Lung (tissue), 12 donors: ENCODE results near the gene PRSS21. TPM values are rescaled to one million over a fixed set of nuclear protein-coding genes. Genes with fewer than 3 reads are reported as not detected.
A peak's percentile ranks its signal among the peaks of the same experiment; 100 is the strongest.

Experiments used
- ATAC-seq: fragments of 200-7000 bp; cut with Tn5 transposase; one replicate; pipeline ENCODE4 v1.9.1; 2020; ENCODE audit warnings: moderate number of reproducible peaks; ENCODE audit not compliant: insufficient read depth, low FRiP score
- DNase-seq, 3 donors: peaks; one replicate each; pipeline ENCODE4 v3.0.0-alpha.2; 2013 to 2017
- H3K27ac ChIP-seq, 2 donors: one replicate each; pipeline ENCODE4 v1.5.1; 2013; ENCODE audit warnings: mild to moderate bottlenecking in 2 of 2, moderate library complexity in 2 of 2, control low read depth in 1 of 2, inconsistent platforms in 1 of 2, low read depth in 1 of 2, low read length in 1 of 2
- H3K27me3 ChIP-seq, 3 donors: one replicate each; pipeline ENCODE4 v1.5.1; 2013; ENCODE audit warnings: low read length in 2 of 3; ENCODE audit not compliant: control insufficient read depth in 3 of 3, insufficient read depth in 3 of 3
- H3K36me3 ChIP-seq, 4 donors: one replicate each; pipeline ENCODE4 v1.5.1; 2013; ENCODE audit warnings: low read length in 4 of 4, mild to moderate bottlenecking in 1 of 4, moderate library complexity in 1 of 4; ENCODE audit not compliant: control insufficient read depth in 4 of 4, insufficient read depth in 4 of 4
- H3K4me1 ChIP-seq, 5 donors: one replicate each; pipeline ENCODE4 v1.5.1; 2013; ENCODE audit warnings: low read length in 5 of 5, mild to moderate bottlenecking in 2 of 5, moderate library complexity in 1 of 5; ENCODE audit not compliant: control insufficient read depth in 5 of 5, insufficient read depth in 5 of 5
- H3K4me3 ChIP-seq: one replicate; pipeline ENCODE4 v1.5.1; 2013; ENCODE audit warnings: mild to moderate bottlenecking, control low read depth, moderate library complexity
- H3K9ac ChIP-seq, 2 donors: one replicate each; pipeline ENCODE4 v1.5.1; 2013; ENCODE audit warnings: low read length in 2 of 2, control low read depth in 1 of 2; ENCODE audit not compliant: insufficient read depth in 1 of 2
- H3K9me3 ChIP-seq, 4 donors: one replicate each; pipeline ENCODE4 v1.5.1; 2013; ENCODE audit warnings: low read length in 3 of 4, mild to moderate bottlenecking in 1 of 4, moderate library complexity in 1 of 4; ENCODE audit not compliant: control insufficient read depth in 4 of 4, insufficient read depth in 3 of 4
- WGBS, 2 donors: extraction: QIAGEN DNeasy Blood & Tissue Kit; methylation state at CpG; one replicate each; pipeline ENCODE4 v1.1.7; 2013; 5-methylcytosine and 5-hydroxymethylcytosine counted together
- polyA plus RNA-seq, 2 donors: library from polyadenylated mRNA; stranded (reverse); fragments of 200-250 nt; gene quantifications; one replicate each; pipeline ENCODE4 v1.2.1, GENCODE V29; 2013
- total RNA-seq, 2 donors: library from RNA; depleted of rRNA in 1 of 2; stranded (reverse); fragments of >200 nt in 1 of 2; gene quantifications; one replicate each; pipeline ENCODE4 v1.2.1, GENCODE V29; 2014 to 2021
- TF ChIP-seq, protein P1 (sequence below): IDR thresholded peaks from 2 replicates; pipeline ENCODE4 v1.5.1; 2012; ENCODE audit warnings: mild to moderate bottlenecking; ENCODE audit errors: control extremely low read depth, extremely low read depth
- donor health status: control.
- donor health status: control.
- donor health status: Bipolar disorder and iron deficiency.
- donor health status: healthy.
- donor health status: DM: yes; HTN: yes; CAD: no.

The PRSS21 gene
- total and polyA plus RNA-seq, 4 donors: 0.77 to 7.9 (median 4.2) TPM; not detected in 1

GRCh38 chr16:2799859-2800226 lies 17.2 kb upstream of the PRSS21 start:
- Histone ChIP-seq H3K9ac (no peak overlapping the region), H3K4me1 (no peaks in the 10 kb centered on the region), H3K27ac (peak overlapping the region in 1 of 2 donors; percentile 89), H3K27me3 (peaks cover 0 to 11% (median 0%) of the 10 kb centered on the region in 3 donors), H3K9me3 (peaks cover 0 to 9% (median 3%) of the 10 kb centered on the region in 4 donors), H3K4me3 (no peak overlapping the region), H3K36me3 (no peaks in the 10 kb centered on the region)
- ATAC-seq (peak; percentile 69), DNase-seq (peak in 1 of 3 donors; percentile 29)
- 44 to 55% methylated on average over 1 of the region's 1 CpG for WGBS, 2 donors
- TF ChIP-seq, protein P1, sequence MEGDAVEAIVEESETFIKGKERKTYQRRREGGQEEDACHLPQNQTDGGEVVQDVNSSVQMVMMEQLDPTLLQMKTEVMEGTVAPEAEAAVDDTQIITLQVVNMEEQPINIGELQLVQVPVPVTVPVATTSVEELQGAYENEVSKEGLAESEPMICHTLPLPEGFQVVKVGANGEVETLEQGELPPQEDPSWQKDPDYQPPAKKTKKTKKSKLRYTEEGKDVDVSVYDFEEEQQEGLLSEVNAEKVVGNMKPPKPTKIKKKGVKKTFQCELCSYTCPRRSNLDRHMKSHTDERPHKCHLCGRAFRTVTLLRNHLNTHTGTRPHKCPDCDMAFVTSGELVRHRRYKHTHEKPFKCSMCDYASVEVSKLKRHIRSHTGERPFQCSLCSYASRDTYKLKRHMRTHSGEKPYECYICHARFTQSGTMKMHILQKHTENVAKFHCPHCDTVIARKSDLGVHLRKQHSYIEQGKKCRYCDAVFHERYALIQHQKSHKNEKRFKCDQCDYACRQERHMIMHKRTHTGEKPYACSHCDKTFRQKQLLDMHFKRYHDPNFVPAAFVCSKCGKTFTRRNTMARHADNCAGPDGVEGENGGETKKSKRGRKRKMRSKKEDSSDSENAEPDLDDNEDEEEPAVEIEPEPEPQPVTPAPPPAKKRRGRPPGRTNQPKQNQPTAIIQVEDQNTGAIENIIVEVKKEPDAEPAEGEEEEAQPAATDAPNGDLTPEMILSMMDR: no peak

- H3K36me3 ChIP-seq: no peaks in the 10 kb centered on the region
- DNase-seq (no peak), ATAC-seq (no peak)
- no peak overlapping the region for H3K9ac ChIP-seq
- H3K9me3 ChIP-seq: peaks cover 0 to 10% (median 3%) of the 10 kb centered on the region in 4 donors
- no peak overlapping the region for H3K27ac ChIP-seq
- 85 to 86% methylated on average over 3 of the region's 3 CpGs for WGBS, 2 donors
- TF ChIP-seq, protein P1: no peak
- H3K27me3 ChIP-seq: peaks cover 0 to 2% (median 0%) of the 10 kb centered on the region in 3 donors
- no peak overlapping the region for H3K4me3 ChIP-seq
- no peaks in the 10 kb centered on the region for H3K4me1 ChIP-seq
Observed at GRCh38 chr16:2803545-2804195, 13.4 kb upstream of the PRSS21 start.

DNA sequence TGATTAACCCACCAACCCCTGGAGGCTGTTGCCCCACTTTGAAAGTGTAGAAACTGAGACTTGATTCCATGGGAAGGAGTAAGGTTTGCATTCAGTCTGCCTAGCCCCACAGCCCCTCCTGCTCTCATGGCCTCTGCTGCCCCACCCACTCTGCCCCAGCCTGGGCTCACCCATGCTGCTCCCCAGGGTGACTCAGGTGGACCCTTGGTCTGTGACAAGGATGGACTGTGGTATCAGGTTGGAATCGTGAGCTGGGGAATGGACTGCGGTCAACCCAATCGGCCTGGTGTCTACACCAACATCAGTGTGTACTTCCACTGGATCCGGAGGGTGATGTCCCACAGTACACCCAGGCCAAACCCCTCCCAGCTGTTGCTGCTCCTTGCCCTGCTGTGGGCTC lies 12.3 kb upstream of the PRSS21 start:
- Histone ChIP-seq H3K4me1 (no peaks in the 10 kb centered on the region), H3K9ac (no peak overlapping the region), H3K27me3 (peaks cover 0 to 7% (median 0%) of the 10 kb centered on the region in 3 donors), H3K9me3 (peaks cover 0 to 10% (median 3%) of the 10 kb centered on the region in 4 donors), H3K27ac (no peak overlapping the region), H3K36me3 (no peaks in the 10 kb centered on the region), H3K4me3 (no peak overlapping the region)
- 85 to 95% methylated on average over 4 of the region's 4 CpGs for WGBS, 2 donors
- no peak for ATAC-seq
- TF ChIP-seq, protein P1: no peak
- no peak for DNase-seq
